HG02763 (cell line): ENCODE measurements around the gene FNDC3B.

ENCODE experiments used
- ATAC-seq: cut with Tn5 transposase; IDR thresholded peaks from one replicate; pipeline ENCODE4 v1.9.1; 2021; ENCODE audit warnings: mild to moderate bottlenecking, moderate library complexity; ENCODE audit not compliant: unreplicated experiment

FNDC3B gene

GRCh38 chr3:172147113-172147818 is 107.9 kb downstream of the FNDC3B start:
- ATAC-seq, result no peak

GRCh38 chr3:172148241-172148640 is 108.9 kb downstream of the FNDC3B start:
- no peak for ATAC-seq

- no peak for ATAC-seq
Measured at GRCh38 chr3:172148702-172149565, 109.6 kb downstream of the FNDC3B start.

- no peak for ATAC-seq
Measured at GRCh38 chr3:172150268-172150667, 110.9 kb downstream of the FNDC3B start.

GRCh38 chr3:172150913-172151650 is 111.7 kb downstream of the FNDC3B start:
- no peak for ATAC-seq

- no peak for ATAC-seq
Measured at GRCh38 chr3:172151651-172152649, 112.6 kb downstream of the FNDC3B start.

GRCh38 chr3:172152874-172153273 is 113.5 kb downstream of the FNDC3B start:
- no peak for ATAC-seq

GRCh38 chr3:172153335-172153861 is 114.0 kb downstream of the FNDC3B start:
- no peak for ATAC-seq

- ATAC-seq, result peak; percentile 80
Measured at GRCh38 chr3:172154768-172155664, 115.6 kb downstream of the FNDC3B start.

GRCh38 chr3:172155897-172156585 is 116.7 kb downstream of the FNDC3B start:
- ATAC-seq, result no peak

- no peak for ATAC-seq
Measured at GRCh38 chr3:172156586-172156955, 117.2 kb downstream of the FNDC3B start.

- ATAC-seq, result no peak
Measured at GRCh38 chr3:172157564-172158258, 118.3 kb downstream of the FNDC3B start.

GRCh38 chr3:172158741-172159140 is 119.4 kb downstream of the FNDC3B start:
- ATAC-seq, result no peak

- no peak for ATAC-seq
Measured at GRCh38 chr3:172159376-172159775, 120.0 kb downstream of the FNDC3B start.

GRCh38 chr3:172159962-172160538 is 120.7 kb downstream of the FNDC3B start:
- ATAC-seq, result no peak

GRCh38 chr3:172161133-172161789 is 121.9 kb downstream of the FNDC3B start:
- no peak for ATAC-seq

GRCh38 chr3:172161959-172162358 is 122.6 kb downstream of the FNDC3B start:
- ATAC-seq, result no peak
